HG03135 (cell line): ENCODE measurements around the gene CCDC60.

Source experiments
- ATAC-seq: cut with Tn5 transposase; IDR thresholded peaks from one replicate; pipeline ENCODE4 v1.9.1; 2021; ENCODE audit warnings: mild to moderate bottlenecking, moderate library complexity; ENCODE audit not compliant: unreplicated experiment

The CCDC60 gene

GRCh38 chr12:119381471-119382235 is 47.1 kb downstream of the CCDC60 start:
- ATAC-seq: no peak

GRCh38 chr12:119383206-119383605 is 48.7 kb downstream of the CCDC60 start:
- ATAC-seq: no peak

GRCh38 chr12:119384340-119384739 is 49.8 kb downstream of the CCDC60 start:
- no peak for ATAC-seq

DNA sequence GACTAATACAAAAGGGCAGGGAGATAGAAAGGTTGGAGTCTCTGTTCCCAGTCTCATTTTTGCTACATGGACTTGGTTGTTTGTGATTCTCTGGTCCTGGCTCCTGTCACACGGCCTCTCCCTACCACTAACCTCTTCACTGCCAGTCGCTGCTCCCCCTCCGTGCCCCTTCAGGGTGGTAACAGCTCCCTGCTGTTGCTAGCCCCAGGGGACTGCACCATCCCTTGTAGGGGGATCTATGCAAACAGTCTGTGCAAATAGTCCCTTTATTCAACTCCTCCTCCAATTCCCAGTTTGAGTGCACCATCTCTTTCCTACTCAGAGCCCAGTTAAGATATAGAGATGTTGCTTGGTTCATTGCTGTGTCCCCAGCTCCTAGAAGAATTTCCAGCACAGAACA is 51.1 kb downstream of the CCDC60 start:
- ATAC-seq: no peak

DNA sequence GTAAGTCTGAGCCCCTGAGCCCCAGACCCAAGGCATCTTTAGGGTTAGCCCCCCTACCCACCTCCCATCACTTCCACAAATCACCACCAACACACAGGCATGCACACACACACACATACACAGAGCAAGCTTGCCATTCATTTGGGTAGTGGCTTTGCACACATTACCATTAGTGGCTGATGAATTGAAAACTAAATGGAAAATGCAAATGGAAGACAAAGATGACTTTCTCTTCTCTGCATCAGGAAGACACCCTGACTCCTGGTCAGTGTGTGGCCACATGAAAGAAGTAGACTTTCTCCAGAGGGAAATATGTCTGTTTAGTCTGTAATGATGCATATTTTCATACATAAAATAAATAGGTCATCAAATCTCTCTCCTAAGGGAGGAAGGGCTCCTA is 55.2 kb downstream of the CCDC60 start:
- ATAC-seq: no peak

DNA sequence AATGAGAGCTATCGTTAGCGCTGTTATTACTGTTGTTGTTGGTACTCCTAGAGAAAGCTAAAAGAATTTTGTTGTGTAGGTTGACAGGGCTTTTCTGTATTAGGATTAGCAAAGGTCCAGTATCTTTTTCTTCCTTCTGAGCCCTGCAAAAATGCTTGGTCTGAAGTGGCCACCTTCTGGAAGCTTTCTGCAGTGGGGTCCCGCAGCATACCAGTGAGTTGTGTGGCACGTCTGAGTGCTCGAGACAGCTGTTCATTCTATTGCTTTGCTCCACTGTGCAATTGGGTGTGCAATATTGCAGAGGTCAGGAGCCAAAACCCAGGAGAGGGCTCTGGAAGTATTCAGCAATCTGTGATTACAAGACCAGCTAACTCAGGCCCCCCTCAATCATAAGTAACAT is 57.1 kb downstream of the CCDC60 start:
- no peak for ATAC-seq

- no peak for ATAC-seq
These were observed 59.1 kb downstream of the CCDC60 start for GRCh38 chr12:119393677-119394076.

GRCh38 chr12:119397540-119397939 is 63.0 kb downstream of the CCDC60 start:
- ATAC-seq: no peak

DNA sequence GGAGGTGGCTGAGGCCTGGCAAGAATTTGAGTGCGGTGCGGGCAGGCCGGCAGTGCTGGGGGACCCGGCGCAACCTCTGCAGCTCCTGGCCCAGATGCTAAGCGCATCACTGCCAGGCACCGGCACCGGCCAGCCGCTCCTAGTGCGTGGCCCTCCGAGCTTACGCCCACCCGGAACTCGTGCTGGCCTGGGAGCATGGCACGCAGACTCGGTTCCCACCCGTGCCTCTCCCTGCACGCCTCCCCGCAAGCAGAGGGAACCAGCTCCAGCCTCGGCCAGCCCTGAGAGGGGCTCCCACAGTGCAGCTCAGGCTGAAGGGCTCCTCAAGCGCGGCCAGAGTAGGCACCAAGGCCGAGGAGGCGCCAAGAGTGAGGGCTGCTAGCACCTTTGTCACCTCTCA is 63.7 kb downstream of the CCDC60 start:
- no peak for ATAC-seq

DNA sequence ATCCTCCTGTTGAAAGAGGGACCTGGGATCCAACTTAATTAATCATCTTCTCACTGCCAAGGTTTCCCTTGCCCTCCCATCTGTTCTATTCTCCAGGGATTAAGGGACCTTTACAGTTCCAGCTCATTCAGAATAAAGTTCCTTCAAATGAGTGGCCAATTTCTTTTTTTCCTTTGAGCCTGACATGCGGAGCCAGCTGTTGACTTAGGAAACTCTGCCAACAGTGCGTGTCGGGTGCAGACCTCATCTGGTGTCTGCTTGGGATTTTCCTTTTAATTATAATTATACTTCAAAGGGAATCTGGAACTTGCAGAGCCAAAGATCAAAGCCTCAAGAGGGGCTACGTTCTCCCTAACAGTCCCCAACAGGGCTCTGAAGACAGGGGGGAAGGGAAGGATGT is 64.8 kb downstream of the CCDC60 start:
- ATAC-seq: no peak

- no peak for ATAC-seq
These were observed 71.8 kb downstream of the CCDC60 start for GRCh38 chr12:119406308-119406707.

- ATAC-seq: no peak
These were observed 72.3 kb downstream of the CCDC60 start for GRCh38 chr12:119406811-119407210.

DNA sequence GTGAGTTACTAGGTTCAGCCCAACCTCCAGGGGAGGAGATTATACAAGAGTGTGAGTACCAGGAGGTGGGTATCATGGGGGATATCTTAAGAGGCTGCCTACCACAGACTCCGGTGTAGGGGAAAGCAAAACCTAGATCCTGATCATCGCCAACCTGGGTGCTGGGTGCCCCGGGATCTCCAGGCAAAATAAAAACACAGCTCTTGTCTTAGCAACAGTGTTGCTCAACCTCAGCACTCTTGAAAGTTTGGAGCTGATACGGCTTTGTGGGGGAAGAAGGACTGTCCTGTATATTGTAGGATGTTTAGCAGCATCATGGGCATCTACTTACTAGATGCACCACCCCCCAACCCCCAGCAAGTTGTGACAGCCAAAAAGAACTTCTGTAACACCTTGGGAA is 74.5 kb downstream of the CCDC60 start:
- no peak for ATAC-seq

GRCh38 chr12:119410396-119410795 is 75.9 kb downstream of the CCDC60 start:
- no peak for ATAC-seq

- no peak for ATAC-seq
These were observed 77.8 kb downstream of the CCDC60 start for GRCh38 chr12:119412306-119412705.

GRCh38 chr12:119412811-119413794 is 78.6 kb downstream of the CCDC60 start:
- no peak for ATAC-seq

DNA sequence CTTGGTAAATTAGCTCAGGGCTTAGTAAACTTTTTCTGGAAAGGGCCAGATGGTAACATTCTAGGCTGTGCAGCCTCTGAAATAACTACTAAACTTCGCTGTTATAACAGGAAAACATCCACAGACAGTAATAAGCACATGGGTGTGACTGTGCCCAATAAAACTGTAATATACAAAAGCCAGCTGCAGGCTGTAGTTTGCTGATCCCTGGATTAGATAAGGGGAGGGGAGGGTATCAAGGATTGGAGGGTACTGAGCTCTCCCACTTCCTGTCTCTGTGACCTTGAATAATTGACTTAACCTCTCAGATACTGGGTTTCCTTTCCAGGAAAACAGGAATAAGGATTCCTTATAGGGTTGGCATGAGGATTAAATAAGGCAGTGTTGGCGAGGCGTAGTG is 81.2 kb downstream of the CCDC60 start:
- no peak for ATAC-seq

DNA sequence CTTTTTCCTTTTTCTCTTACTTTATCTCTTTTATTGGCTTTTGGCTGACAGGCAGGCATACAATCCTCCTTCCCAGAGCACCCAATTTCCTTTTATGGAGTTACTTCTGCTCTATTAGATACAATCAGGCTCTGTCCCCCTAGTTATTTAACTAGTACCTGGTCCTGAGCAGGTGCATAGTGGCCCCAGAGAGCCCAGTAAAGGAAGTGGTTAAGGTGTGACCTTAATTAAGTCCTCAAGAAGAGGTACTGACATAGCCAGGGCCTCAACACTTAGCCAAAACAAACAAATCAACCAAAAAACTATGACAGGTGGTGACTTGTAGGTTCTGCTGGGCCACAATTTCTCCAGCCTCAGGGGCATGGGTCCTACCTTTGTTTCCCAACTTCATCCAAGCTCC is 82.9 kb downstream of the CCDC60 start:
- no peak for ATAC-seq

DNA sequence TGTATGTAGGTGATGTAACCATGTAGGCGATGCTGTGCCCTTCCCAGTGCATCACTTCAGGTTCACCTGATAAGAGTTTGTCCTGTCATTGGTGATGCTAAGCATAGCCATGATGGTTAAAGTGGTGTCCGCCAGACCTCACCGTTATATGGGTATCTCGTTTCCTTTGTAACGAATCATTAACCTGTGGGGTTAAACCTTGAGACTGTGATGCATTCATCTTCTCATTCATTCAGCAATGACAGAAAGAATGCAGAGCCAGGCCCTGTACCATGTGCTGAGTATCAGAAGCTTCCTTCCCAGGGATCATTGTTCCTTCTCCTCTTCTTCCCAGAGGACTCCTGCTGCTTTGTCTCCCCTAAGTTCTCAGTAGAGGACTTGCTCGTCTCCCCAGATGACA is 84.9 kb downstream of the CCDC60 start:
- no peak for ATAC-seq

DNA sequence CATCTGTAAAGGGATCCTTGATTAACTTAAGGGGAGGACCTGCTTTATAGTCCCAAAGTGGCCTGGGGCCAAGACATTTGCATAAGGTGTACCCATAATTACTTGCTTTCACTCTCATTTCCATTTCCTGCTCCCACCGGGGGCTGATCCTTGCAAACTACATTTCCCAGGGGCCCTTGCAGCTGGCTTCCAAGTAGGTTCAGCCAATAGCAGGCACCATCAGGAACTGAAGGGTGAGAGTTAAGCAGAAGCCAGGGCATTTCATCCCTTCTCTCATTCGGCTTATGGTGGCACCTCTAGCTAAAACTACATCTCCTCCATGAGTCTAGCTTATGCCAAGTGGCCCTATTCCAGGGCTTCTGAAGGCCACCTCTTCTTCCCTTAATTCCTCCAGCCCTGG is 88.8 kb downstream of the CCDC60 start:
- no peak for ATAC-seq

- ATAC-seq: no peak
These were observed 91.1 kb downstream of the CCDC60 start for GRCh38 chr12:119425623-119426022.

GRCh38 chr12:119431151-119431550 is 96.6 kb downstream of the CCDC60 start:
- ATAC-seq: no peak
